GM18909 (cell line): ENCODE data around the gene CDH11.

Experiments used
- ATAC-seq: cut with Tn5 transposase; IDR thresholded peaks from one replicate; pipeline ENCODE4 v1.9.1; 2021; ENCODE audit warnings: mild to moderate bottlenecking; ENCODE audit not compliant: unreplicated experiment, poor library complexity

CDH11 gene

DNA sequence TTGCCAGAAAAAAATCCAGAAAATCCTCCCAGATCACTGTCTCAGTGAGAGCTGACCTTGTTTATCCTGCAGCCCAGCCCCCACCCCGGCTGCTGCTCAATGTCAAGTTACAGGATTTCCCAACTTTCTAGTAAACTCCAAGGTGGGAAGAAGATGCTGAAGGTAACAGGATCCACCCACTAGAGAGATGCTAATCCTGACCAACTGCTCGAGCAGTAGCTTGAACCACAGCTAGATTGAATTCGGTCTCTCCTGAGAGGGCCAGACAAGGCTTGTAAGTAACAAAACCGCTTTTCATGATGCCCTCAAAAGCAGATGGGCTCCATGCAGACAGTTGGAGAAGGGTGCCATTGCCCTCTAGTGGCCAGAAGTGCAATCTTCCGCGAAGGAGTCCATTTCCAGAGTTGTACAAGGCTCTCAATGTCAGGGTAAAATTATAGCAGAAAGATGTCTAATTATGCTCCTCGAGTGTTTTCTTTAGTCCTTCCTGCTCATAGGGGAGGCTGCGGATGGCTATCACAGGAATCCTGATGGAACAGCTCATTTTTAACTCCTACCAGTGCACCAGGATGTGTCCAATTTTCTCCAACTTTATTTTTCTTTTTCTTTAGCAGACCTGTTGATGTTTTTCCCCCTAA lies 3.9 kb downstream of the CDH11 start:
- ATAC-seq: peak; percentile 89

GRCh38 chr16:65116818-65117430 lies 4.9 kb downstream of the CDH11 start:
- no peak for ATAC-seq

DNA sequence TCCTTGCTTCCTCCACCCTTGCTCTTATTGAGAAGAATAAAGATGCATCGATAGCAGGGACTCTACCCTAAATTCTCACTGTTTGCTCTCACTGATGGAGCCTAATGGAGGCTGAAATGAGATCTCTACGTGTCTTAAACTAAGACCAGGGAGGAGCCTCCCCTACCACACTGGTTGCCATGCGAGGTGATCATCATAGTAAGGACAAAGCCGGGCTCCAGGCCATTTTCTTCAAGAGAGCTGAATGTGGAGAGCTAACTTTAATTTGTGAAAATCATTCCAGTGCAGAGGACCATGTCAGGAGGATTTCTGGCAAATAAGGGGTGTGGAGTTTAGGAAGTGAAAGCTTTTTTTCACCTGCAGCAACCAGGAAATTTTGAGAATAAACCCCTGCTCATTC lies 5.6 kb downstream of the CDH11 start:
- ATAC-seq: no peak

DNA sequence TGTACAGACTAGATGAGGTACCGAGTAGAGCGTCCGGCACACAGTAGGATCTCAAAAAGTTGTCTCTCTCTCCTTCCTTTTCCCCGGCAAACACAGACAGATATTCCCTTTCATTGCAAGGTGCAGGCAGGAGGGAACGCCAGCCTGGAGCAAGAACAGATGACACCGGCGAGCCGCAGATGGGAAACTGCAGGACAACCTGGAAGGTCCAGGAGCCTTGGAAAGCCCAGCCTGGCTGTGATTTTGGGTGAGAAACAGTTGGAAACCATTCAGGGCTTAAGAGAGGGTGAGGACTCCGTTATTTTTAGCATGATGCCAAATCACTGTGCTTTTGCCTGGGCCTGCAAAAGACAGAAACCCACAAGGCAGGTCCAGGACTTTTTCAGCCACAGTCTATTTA lies 7.3 kb downstream of the CDH11 start:
- no peak for ATAC-seq

DNA sequence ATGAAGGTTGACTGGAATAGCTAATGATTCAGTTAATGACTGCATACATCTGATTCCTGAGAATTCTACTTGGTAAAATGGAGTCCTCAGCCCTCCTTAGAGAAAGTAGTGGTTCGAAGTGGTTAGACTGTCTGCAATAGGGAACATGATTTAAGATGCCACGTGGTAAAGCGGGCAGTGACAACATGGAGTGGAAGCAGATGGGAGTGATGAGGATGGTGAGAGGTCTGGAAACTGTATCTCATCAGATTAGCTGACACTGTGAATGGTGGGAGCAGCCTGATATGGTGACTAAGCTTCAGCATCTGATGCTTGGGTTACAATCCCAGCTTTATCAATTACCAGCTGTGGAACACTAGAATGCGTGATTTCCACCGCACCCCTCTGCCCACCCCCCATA lies 8.4 kb downstream of the CDH11 start:
- no peak for ATAC-seq

GRCh38 chr16:65111306-65111705 lies 10.6 kb downstream of the CDH11 start:
- no peak for ATAC-seq

GRCh38 chr16:65106757-65107156 lies 15.1 kb downstream of the CDH11 start:
- no peak for ATAC-seq

GRCh38 chr16:65105171-65105570 lies 16.7 kb downstream of the CDH11 start:
- ATAC-seq: no peak

DNA sequence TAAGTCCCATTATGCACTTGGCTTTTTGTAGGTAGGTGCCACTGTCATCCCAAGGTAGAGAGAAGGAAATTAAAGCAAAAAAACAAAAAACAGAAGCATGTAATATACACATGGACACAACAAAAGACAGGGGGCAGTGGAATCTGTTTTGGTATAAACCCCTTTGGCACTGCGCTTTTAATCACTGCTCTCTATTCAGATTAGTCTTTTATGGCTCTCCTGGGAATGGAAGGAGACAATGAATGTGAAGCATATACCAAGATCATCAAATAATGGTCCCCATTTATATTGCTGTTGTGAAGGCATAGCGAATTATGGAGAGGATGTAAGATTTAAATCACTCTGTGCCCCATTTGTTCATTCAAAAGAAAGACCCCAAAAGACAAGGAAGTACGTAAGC lies 17.4 kb downstream of the CDH11 start:
- ATAC-seq: no peak

DNA sequence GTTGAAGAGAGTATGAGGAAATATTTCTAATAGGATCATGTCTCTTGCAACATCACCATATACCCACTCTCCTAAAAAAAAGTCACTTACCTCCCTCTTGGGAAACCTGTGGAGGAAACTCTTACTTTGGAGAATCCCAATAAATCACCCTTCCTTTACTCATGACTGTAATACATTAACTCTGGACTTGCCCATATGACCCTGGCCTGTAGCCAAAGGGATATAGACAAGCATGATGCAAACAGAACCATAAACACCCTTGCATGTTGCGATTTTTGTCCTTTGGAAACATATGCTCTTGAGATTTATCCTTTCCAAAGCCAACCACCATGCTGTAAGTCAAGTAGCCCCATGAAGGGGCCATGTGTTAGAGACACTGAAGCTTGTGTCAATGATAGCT lies 19.5 kb downstream of the CDH11 start:
- ATAC-seq: no peak

DNA sequence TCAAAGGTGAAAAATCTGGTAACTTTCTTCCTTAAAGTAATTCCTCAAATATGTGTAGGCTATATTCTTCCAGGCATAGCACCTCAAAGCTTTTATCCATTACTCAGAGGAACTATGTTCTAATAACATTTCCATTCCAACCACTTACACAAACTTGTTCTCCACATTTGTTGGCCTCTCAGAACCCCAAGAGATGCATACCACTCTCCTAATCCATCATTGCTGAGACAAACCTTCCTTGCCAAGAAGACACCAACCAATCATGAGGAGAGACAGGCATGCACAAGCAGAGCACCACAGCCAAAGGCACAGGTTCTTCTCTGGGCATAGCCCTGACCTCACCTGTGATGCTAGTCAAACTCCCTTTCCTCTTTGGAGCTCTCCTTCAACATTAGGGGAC lies 20.9 kb downstream of the CDH11 start:
- no peak for ATAC-seq

DNA sequence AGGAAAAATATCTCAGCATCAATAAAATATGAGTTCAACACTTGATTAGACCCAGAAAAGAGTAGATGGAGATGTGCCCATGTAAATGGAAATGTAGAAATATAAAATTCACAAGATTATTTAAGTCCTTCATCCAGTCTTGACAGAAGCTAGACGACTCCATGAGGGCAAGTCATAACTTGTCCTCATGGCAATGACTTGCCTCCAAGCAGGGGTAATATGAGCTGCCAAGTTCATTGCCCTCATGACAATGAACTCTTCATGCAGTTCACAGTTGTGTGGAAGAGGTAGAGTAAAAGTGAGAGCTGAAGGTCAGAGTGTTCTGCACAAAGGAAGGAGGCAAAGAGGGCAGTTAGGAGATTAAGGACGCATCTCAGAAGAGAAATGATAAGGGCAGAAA lies 22.3 kb downstream of the CDH11 start:
- no peak for ATAC-seq

DNA sequence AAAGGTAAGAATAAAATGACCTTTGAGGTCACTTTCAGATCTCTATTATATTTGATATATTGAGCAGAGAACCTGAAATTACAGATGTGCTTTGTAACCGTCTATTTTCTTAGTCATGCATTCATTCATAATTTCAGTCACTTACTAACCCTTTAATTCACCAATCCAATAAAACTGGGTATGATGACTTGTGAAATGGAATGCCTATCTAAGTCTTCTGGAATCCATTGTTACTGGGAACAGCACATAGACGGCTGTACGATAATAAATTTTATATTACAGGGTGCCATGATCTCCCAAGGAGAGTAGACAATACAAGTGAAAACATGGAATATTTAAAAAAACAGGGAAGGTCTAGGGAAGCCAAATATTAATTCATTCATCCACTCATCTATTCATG lies 22.9 kb downstream of the CDH11 start:
- ATAC-seq: no peak

- ATAC-seq: no peak
Observed at GRCh38 chr16:65097296-65097695, 24.6 kb downstream of the CDH11 start.

DNA sequence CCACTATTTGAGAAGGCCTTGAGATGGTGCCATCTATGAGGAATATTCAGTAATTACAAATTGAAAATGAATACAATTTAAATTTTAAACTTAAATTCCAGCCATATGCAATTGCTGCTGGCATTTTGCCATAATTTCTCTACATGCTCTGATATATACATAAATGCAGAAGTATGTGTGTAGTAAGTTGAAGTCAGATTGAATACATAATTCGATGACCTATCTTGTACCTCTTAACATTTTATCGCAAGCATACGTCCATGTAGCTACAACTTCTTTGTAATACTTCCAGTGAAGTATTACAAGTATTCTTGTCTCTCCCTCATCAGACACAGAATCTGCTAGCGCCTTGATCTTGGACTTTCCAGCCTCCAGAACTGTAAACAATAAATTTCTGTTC lies 26.0 kb downstream of the CDH11 start:
- no peak for ATAC-seq

DNA sequence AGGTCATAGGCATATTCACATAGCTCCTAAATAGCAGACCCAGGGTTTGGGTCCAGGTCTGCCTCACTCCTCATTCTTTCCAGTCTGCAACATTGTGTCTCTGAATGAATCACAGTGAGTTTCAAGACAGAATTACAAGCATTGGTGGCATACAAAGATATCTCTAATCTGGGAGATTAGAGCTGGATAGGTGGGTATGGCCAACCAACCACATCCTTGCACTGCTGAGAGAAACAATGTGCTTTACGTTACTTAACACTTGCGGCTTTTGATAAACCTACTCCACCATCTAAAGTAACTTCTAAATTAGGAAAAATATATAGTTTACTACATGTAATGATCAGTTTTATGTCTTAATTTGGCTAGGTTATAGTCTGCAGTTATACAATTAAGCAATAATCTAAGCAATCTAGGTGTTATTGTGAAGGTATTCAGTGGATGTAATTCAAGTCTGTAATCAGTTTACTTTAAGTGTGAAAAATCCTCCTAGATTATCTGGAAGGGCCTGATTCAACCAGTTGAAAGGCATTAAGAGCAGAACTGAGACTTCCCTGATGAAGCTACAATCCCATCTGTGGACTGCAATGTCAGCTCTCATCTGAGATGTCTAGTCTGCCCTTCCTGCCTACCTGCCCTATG lies 26.7 kb downstream of the CDH11 start:
- no peak for ATAC-seq

DNA sequence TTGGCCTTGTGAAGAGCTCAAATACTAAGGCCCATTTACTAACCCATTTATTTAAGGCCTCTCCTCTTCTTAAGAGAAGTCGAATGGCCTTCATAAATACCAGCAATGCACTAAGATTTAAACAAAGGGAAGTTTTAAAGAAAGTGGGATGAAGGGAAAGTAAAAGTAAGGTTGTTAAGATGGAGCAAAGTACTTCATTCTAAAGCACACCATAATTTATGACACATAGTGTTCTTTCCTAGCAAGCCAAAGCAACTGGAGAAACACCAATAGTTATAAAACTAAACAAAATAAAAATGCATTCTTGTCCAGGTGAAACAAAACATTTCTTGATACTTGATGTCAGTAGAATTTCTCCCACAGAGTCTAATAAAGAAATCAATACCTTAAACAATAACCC lies 27.9 kb downstream of the CDH11 start:
- ATAC-seq: no peak

GRCh38 chr16:65083164-65083857 lies 38.6 kb downstream of the CDH11 start:
- ATAC-seq: no peak

DNA sequence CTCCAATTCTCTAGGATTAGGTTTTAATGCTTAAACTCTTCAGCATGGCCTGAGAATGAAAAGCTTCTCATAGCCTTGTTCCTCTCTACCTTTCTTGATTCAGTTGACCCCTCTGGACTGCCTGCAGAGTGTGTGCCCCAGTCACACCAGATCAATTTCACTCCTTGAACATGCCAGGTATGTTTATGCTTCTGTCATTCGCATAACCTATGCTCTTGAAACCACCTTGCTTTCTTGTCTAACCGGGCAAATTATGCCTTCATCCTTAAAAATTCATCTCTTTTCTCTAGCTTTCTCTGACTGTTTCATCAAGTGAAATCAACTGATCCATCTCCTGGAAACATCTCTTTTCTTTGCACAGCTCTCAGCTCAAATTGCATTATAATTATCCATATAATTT lies 42.3 kb downstream of the CDH11 start:
- no peak for ATAC-seq

DNA sequence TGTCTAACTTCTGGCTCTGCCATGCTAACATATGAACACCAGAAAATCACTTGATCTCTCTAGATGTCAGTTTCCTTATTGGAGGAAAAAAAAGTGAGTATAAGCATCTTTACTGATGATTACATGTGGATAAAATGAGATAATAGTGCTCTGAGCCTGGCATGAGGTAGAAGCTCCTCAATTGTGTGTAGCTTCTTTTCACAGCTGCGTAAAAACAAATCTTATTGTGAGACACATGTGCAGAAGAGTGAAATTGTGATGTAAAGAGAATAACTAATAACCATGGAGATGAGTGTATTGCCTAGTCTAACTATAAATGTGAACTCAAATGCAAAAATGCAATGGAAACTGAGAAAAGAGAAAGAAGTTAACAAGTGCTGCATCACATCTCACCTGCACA lies 44.7 kb downstream of the CDH11 start:
- no peak for ATAC-seq

DNA sequence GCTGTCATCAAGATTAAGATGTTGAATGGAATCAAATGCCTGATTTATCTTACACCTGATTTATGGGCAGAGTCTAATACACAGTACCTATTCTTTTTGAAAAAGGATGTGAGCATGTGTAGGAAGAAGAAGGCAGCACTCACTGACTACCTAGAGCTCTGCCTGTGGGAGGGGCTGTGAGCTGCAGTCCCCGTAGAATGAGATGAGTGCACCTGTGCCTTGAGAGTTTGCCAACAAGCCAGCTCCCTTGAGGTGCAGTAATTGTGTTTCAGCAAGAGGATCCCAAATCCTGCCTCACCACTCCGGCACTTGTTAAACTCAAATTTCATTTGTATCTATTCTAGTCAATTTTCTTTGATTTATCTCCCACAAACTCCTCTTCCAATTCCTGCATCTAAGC lies 46.0 kb downstream of the CDH11 start:
- no peak for ATAC-seq
